SK-N-SH treated with all-trans-retinoic acid at 6 μM for 48 hours (cell line): ENCODE results near the gene GCC1.

Source experiments
- ATAC-seq: fragments of 200-7000 bp; cut with Tn5 transposase; 3 replicates; pipeline ENCODE4 v1.9.1; 2020; ENCODE audit warnings: mild to moderate bottlenecking, moderate library complexity
- ARNTL ChIP-seq: fragments of 450-650 bp; formaldehyde crosslinking; IDR thresholded peaks from 2 replicates; pipeline ENCODE4 v1.5.0; 2020; ENCODE audit warnings: low read depth, mild to moderate bottlenecking, moderate library complexity, borderline replicate concordance
- BACH2 ChIP-seq: fragments of 250-450 bp; sonication (Bioruptor Pico); IDR thresholded peaks from 2 replicates; pipeline ENCODE4 v1.9.0; 2021; ENCODE audit warnings: mild to moderate bottlenecking, borderline replicate concordance
- ESRRG ChIP-seq: fragments of 250-450 bp; sonication (Bioruptor Pico); IDR thresholded peaks from 2 replicates; pipeline ENCODE4 v1.6.1; 2021; ENCODE audit warnings: mild to moderate bottlenecking
- ISL1 ChIP-seq: fragments of 250-450 bp; sonication (Bioruptor Pico); IDR thresholded peaks from 2 replicates; pipeline ENCODE4 v2.1.2; 2022; ENCODE audit warnings: mild to moderate bottlenecking, moderate library complexity
- OSR1 ChIP-seq: fragments of 250-450 bp; sonication (Bioruptor Pico); IDR thresholded peaks from 2 replicates; pipeline ENCODE4 v1.8.0; 2022; ENCODE audit warnings: moderate library complexity, mild to moderate bottlenecking, inconsistent platforms
- PPARA ChIP-seq: fragments of 250-450 bp; sonication (Bioruptor Pico); IDR thresholded peaks from 2 replicates; pipeline ENCODE4 v1.5.0; 2020; ENCODE audit warnings: mild to moderate bottlenecking, borderline replicate concordance
- RARB ChIP-seq: fragments of 250-450 bp; sonication (Bioruptor Pico); IDR thresholded peaks from 2 replicates; pipeline ENCODE4 v1.8.0; 2021; ENCODE audit warnings: mild to moderate bottlenecking, moderate library complexity
- SNAI2 ChIP-seq: fragments of 250-450 bp; sonication (Bioruptor Pico); IDR thresholded peaks from 2 replicates; pipeline ENCODE4 v1.5.0; 2020; ENCODE audit warnings: mild to moderate bottlenecking, moderate library complexity
- TCF4 ChIP-seq: fragments of 250-450 bp; sonication (Bioruptor Pico); IDR thresholded peaks from 2 replicates; pipeline ENCODE4 v1.8.0; 2021; ENCODE audit warnings: mild to moderate bottlenecking, moderate library complexity, borderline replicate concordance
- ZC3H10 ChIP-seq: fragments of 250-450 bp; sonication (Bioruptor Pico); IDR thresholded peaks from 2 replicates; pipeline ENCODE4 v1.5.1; 2021; ENCODE audit warnings: mild to moderate bottlenecking, moderate library complexity
- ZFP3 ChIP-seq: fragments of 250-450 bp; sonication (Bioruptor Pico); IDR thresholded peaks from 2 replicates; pipeline ENCODE4 v1.5.0; 2020; ENCODE audit warnings: mild to moderate bottlenecking, moderate library complexity
- ZNF565 ChIP-seq: fragments of 450-650 bp; formaldehyde crosslinking; conservative IDR thresholded peaks from 2 replicates; pipeline ENCODE4 v1.5.0; 2020; ENCODE audit warnings: low read depth, mild to moderate bottlenecking, moderate library complexity
- ZNF70 ChIP-seq: fragments of 450-650 bp; formaldehyde crosslinking; IDR thresholded peaks from 2 replicates; pipeline ENCODE4 v1.5.0; 2020; ENCODE audit warnings: mild to moderate bottlenecking, moderate library complexity
- ZNF8 ChIP-seq: fragments of 450-650 bp; formaldehyde crosslinking; IDR thresholded peaks from 2 replicates; pipeline ENCODE4 v1.5.0; 2020; ENCODE audit warnings: mild to moderate bottlenecking, moderate library complexity
- TF ChIP-seq, protein P1 (sequence below): fragments of 250-450 bp; sonication (Bioruptor Pico); IDR thresholded peaks from 2 replicates; pipeline ENCODE4 v1.5.0; 2020; ENCODE audit warnings: mild to moderate bottlenecking, moderate library complexity
- TF ChIP-seq, protein P2 (sequence below): fragments of 250-450 bp; sonication (Bioruptor Pico); IDR thresholded peaks from 2 replicates; pipeline ENCODE4 v1.8.0; 2020; ENCODE audit warnings: mild to moderate bottlenecking, moderate library complexity, borderline replicate concordance
- TF ChIP-seq, protein P3 (sequence below): fragments of 250-450 bp; sonication (Bioruptor Pico); IDR thresholded peaks from 2 replicates; pipeline ENCODE4 v1.8.0; 2021; ENCODE audit warnings: low read depth, mild to moderate bottlenecking, moderate library complexity, borderline replicate concordance

Gene GCC1

DNA sequence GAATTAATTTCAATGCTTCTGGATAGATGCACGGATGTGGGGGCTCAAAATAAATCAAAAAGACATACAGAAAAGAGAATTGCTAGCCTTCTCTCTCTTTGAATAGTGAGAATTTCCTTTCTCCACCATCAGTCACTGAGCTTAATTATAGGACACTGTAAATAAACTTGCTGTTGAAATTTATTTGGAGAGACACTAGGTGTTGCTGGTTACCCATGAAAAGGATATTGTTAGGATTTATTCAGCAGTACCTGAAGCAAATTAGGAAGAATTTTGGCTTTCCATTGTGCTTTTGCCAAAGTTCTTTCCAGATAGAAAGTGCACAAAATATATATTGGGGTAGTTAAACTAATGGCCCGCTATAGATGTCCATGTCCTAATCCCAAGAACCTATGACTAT, 27.6 kb downstream of the GCC1 start (continued):
- no peak for TF ChIP-seq BACH2
- TF ChIP-seq, protein P1, sequence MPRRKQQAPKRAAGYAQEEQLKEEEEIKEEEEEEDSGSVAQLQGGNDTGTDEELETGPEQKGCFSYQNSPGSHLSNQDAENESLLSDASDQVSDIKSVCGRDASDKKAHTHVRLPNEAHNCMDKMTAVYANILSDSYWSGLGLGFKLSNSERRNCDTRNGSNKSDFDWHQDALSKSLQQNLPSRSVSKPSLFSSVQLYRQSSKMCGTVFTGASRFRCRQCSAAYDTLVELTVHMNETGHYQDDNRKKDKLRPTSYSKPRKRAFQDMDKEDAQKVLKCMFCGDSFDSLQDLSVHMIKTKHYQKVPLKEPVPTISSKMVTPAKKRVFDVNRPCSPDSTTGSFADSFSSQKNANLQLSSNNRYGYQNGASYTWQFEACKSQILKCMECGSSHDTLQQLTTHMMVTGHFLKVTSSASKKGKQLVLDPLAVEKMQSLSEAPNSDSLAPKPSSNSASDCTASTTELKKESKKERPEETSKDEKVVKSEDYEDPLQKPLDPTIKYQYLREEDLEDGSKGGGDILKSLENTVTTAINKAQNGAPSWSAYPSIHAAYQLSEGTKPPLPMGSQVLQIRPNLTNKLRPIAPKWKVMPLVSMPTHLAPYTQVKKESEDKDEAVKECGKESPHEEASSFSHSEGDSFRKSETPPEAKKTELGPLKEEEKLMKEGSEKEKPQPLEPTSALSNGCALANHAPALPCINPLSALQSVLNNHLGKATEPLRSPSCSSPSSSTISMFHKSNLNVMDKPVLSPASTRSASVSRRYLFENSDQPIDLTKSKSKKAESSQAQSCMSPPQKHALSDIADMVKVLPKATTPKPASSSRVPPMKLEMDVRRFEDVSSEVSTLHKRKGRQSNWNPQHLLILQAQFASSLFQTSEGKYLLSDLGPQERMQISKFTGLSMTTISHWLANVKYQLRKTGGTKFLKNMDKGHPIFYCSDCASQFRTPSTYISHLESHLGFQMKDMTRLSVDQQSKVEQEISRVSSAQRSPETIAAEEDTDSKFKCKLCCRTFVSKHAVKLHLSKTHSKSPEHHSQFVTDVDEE (CRISPR knock-in tag), result no peak

DNA sequence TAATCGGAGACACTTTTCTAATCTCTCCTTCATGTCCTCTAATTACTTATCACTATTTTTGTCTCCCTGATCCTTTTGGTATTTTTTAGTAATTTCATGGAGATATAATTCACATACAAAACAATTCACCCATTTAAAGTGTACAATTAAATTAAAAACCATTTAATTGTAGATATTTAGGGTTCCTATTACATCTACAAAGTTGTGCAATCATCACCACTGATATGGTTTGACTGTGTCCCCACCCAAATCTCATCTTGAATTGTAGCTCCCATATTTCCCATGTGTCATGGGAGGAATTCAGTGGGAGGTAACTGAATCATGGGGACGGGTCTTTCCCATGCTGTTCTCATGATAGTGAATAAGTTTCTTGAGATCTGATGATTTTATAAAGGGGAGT, 29.0 kb downstream of the GCC1 start:
- no peak for ATAC-seq
- TF ChIP-seq ARNTL (CRISPR knock-in tag) (no peak), ISL1 (CRISPR knock-in tag) (no peak), ZNF70 (CRISPR knock-in tag) (no peak), PPARA (CRISPR knock-in tag) (no peak), ZNF8 (CRISPR knock-in tag) (no peak), OSR1 (CRISPR knock-in tag) (no peak), TCF4 (CRISPR knock-in tag) (no peak), SNAI2 (CRISPR knock-in tag) (no peak), BACH2 (no peak), ZFP3 (CRISPR knock-in tag) (no peak), ZC3H10 (CRISPR knock-in tag) (no peak), RARB (no peak), ZNF565 (CRISPR knock-in tag) (no peak)
- TF ChIP-seq, protein P1 (CRISPR knock-in tag), result no peak
- TF ChIP-seq, protein P2, sequence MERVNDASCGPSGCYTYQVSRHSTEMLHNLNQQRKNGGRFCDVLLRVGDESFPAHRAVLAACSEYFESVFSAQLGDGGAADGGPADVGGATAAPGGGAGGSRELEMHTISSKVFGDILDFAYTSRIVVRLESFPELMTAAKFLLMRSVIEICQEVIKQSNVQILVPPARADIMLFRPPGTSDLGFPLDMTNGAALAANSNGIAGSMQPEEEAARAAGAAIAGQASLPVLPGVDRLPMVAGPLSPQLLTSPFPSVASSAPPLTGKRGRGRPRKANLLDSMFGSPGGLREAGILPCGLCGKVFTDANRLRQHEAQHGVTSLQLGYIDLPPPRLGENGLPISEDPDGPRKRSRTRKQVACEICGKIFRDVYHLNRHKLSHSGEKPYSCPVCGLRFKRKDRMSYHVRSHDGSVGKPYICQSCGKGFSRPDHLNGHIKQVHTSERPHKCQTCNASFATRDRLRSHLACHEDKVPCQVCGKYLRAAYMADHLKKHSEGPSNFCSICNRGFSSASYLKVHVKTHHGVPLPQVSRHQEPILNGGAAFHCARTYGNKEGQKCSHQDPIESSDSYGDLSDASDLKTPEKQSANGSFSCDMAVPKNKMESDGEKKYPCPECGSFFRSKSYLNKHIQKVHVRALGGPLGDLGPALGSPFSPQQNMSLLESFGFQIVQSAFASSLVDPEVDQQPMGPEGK, result no peak

DNA sequence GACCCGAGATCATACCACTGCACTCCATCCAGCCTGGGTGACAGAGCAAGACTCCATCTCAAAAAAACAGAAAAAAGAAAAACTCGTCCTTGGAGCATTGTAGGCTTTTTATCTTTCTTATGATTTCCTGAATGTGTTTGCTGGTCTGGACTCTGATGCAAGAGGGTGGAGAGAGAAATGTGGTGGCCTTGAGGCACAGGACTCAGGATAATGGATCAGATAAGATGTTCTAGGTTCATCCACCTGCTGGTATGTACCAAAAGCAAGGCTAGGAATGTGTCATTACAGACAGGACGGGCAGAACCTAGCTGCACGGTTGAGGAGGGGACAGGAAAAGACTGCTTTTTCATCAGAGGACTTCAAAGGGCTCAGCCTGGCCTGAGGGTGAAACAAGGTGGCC, 33.5 kb downstream of the GCC1 start:
- TF ChIP-seq ZNF8 (CRISPR knock-in tag) (no peak), ZFP3 (CRISPR knock-in tag) (no peak), ZNF565 (CRISPR knock-in tag) (no peak), RARB (no peak), ESRRG (CRISPR knock-in tag) (no peak)
- TF ChIP-seq, protein P1 (CRISPR knock-in tag), result no peak
- TF ChIP-seq, protein P3, sequence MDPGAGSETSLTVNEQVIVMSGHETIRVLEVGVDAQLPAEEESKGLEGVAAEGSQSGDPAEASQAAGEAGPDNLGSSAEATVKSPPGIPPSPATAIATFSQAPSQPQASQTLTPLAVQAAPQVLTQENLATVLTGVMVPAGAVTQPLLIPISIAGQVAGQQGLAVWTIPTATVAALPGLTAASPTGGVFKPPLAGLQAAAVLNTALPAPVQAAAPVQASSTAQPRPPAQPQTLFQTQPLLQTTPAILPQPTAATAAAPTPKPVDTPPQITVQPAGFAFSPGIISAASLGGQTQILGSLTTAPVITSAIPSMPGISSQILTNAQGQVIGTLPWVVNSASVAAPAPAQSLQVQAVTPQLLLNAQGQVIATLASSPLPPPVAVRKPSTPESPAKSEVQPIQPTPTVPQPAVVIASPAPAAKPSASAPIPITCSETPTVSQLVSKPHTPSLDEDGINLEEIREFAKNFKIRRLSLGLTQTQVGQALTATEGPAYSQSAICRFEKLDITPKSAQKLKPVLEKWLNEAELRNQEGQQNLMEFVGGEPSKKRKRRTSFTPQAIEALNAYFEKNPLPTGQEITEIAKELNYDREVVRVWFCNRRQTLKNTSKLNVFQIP (CRISPR knock-in tag), result no peak
- ATAC-seq, result no peak
